Naive thymus-derived CD4-positive, alpha-beta T cell (primary cell): ENCODE data around the gene C8A. TPM values are rescaled to one million over a fixed set of nuclear protein-coding genes. Genes with fewer than 3 reads are reported as not detected.
A peak's percentile ranks its signal among the peaks of the same experiment; 100 is the strongest.

Experiments used
- ATAC-seq: fragments of 150-1000 bp; cut with Tn5 transposase; 2 replicates; pipeline ENCODE4 v1.10.0; 2021; ENCODE audit warnings: mild to moderate bottlenecking, moderate library complexity
- CTCF ChIA-PET: fragments of 350-600 bp; sonication (Branson Sonifier 250); formaldehyde crosslinking; loops from one replicate; lab custom pipeline; 2021; ENCODE audit warnings: antibody characterized with exemption; lab: Charles Lee
- POLR2A ChIA-PET: fragments of 350-600 bp; sonication (Branson Sonifier 250); formaldehyde crosslinking; loops from one replicate; lab custom pipeline; 2021; ENCODE audit warnings: antibody characterized with exemption, inconsistent platforms; lab: Charles Lee
- DNase-seq, 9 donors: peaks; one replicate each; pipeline versions ENCODE4 v3.0.0 to v3.0.0-alpha.2; 2020 to 2022; ENCODE audit warnings: mixed read lengths in 1 of 9
- H3K27ac ChIP-seq: one replicate; pipeline ENCODE4 v1.7.0; 2013; ENCODE audit warnings: mild to moderate bottlenecking, low read depth, low read length, moderate library complexity
- H3K27me3 ChIP-seq, 2 donors: one replicate each; pipeline ENCODE4 v1.7.0; 2013; ENCODE audit warnings: low read length in 2 of 2, mild to moderate bottlenecking in 2 of 2, moderate library complexity in 2 of 2; ENCODE audit not compliant: control insufficient read depth in 2 of 2, insufficient read depth in 2 of 2
- H3K36me3 ChIP-seq, 3 experiments: 1 replicate in 2 of 3; 2 replicates in 1 of 3; pipeline ENCODE4 v1.7.0; 2013; ENCODE audit warnings: low read length in 3 of 3, mild to moderate bottlenecking in 3 of 3, moderate library complexity in 1 of 3; ENCODE audit not compliant: insufficient read depth in 3 of 3, control insufficient read depth in 2 of 3
- H3K4me1 ChIP-seq, 2 donors: one replicate each; pipeline ENCODE4 v1.7.0; 2013; ENCODE audit warnings: low read length in 2 of 2, mild to moderate bottlenecking in 2 of 2, moderate library complexity in 1 of 2; ENCODE audit not compliant: control insufficient read depth in 2 of 2, insufficient read depth in 2 of 2
- H3K4me3 ChIP-seq: 2 replicates; pipeline ENCODE4 v1.7.0; 2013; ENCODE audit warnings: mild to moderate bottlenecking, low read length
- H3K9me3 ChIP-seq, 3 experiments: 1 replicate in 2 of 3; 2 replicates in 1 of 3; pipeline ENCODE4 v1.7.0; 2013; ENCODE audit warnings: low read length in 3 of 3; ENCODE audit not compliant: control insufficient read depth in 2 of 3
- H3K27ac Mint-ChIP-seq, 9 donors: one replicate each; pipeline ENCODE4 v1.8.0; 2020 to 2022; ENCODE audit warnings: mixed read lengths in 9 of 9, mild to moderate bottlenecking in 8 of 9, moderate library complexity in 5 of 9, inconsistent platforms in 2 of 9
- H3K27me3 Mint-ChIP-seq, 5 donors: one replicate each; pipeline ENCODE4 v1.8.0; 2021 to 2022; ENCODE audit warnings: mixed read lengths in 5 of 5, mild to moderate bottlenecking in 1 of 5
- H3K36me3 Mint-ChIP-seq, 5 donors: one replicate each; pipeline ENCODE4 v1.8.0; 2020 to 2022; ENCODE audit warnings: mixed read lengths in 5 of 5, mild to moderate bottlenecking in 3 of 5, inconsistent platforms in 1 of 5
- H3K4me1 Mint-ChIP-seq, 7 donors: one replicate each; pipeline ENCODE4 v1.8.0; 2020 to 2022; ENCODE audit warnings: mixed read lengths in 7 of 7, mild to moderate bottlenecking in 3 of 7, inconsistent platforms in 1 of 7
- H3K4me3 Mint-ChIP-seq, 10 donors: one replicate each; pipeline ENCODE4 v1.8.0; 2020 to 2022; ENCODE audit warnings: mild to moderate bottlenecking in 10 of 10, mixed read lengths in 10 of 10, moderate library complexity in 6 of 10, inconsistent platforms in 2 of 10
- H3K9me3 Mint-ChIP-seq, 11 donors: one replicate each; pipeline ENCODE4 v1.8.0; 2020 to 2022; ENCODE audit warnings: mixed read lengths in 11 of 11, mild to moderate bottlenecking in 4 of 11, inconsistent platforms in 1 of 11, moderate library complexity in 1 of 11
- intact Hi-C, 2 donors: fragments of 100-400 bp; cut with micrococcal nuclease; formaldehyde crosslinking; loops; one replicate each; pipeline ENCODE4 v1.15.1; 2023
- polyA plus RNA-seq, 2 donors: library from polyadenylated mRNA; unstranded; fragments of 300-500 nt; fragmentation: Illumina TruSeq; gene quantifications; one replicate each; pipeline ENCODE4 v1.2.3, GENCODE V29; 2021
- total RNA-seq, 6 experiments: library from RNA in 5 of 6; stranded (reverse) in 5 of 6; gene quantifications; 1 replicate in 5 of 6; 2 replicates in 1 of 6; pipeline ENCODE4 v1.2.3 and lab custom pipeline; 2021 to 2026

The C8A gene
- total and polyA plus RNA-seq, 7 experiments from 2014 or later: not detected

DNA sequence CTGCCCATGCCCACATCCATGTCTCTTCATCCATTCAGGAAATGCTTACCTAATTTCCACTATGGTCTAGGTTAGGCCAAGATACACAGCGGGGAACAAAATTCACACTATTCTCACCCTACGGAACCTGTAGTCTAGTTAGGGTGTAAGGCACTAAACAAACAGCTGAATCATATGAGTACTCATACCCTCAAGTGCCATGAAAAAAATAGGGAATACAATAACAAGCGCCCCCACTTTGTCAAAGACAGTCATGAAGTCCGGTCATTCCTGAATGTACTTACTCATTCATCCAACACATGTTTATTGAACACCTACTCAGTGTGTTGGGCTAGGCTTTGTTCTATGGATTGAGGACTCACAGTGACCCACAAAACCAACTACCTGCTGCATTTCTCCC, 29.2 kb upstream of the C8A start:
- no peaks in the 10 kb centered on the region for H3K9me3 ChIP-seq
- Mint-ChIP-seq H3K36me3 (peaks cover 0 to 7% (median 0%) of the 10 kb centered on the region in 5 donors), H3K27me3 (peaks cover 0 to 54% (median 27%) of the 10 kb centered on the region in 5 donors), H3K4me3 (no peak overlapping the region), H3K9me3 (peaks cover 0 to 2% (median 0%) of the 10 kb centered on the region in 11 donors), H3K4me1 (no peaks in the 10 kb centered on the region), H3K27ac (no peak overlapping the region)
- ChIA-PET CTCF (no interaction called here), POLR2A (no interaction called here)
- no peaks in the 10 kb centered on the region for H3K36me3 ChIP-seq
- intact Hi-C loops: no loop called here
- DNase-seq (no peak), ATAC-seq (no peak)
- no peaks in the 10 kb centered on the region for H3K4me1 ChIP-seq
- no peaks in the 10 kb centered on the region for H3K27me3 ChIP-seq
- H3K27ac ChIP-seq: no peak overlapping the region
- no peak overlapping the region for H3K4me3 ChIP-seq

DNA sequence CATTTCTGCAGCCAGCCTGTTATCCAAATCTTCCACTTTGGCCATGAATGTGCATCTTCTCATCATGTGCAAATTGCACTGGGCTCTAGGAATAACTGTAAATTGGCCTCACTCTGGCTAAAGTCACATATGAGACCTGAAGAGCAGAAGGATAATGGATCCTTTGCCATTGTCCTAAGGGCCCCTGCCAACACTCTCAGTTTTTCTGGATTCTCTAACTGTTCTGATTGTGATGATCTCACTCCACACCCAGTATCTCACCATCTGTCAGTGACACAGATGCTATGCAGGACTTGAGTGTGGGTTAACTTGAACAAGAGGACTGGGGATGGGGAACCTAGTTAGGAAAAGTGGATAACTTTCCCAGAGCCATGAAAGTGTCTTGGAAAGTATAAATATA, 26.9 kb upstream of the C8A start:
- peaks cover 0 to 46% (median 37%) of the 10 kb centered on the region in 5 donors for H3K27me3 Mint-ChIP-seq
- peaks cover 0 to 7% (median 0%) of the 10 kb centered on the region in 5 donors for H3K36me3 Mint-ChIP-seq
- H3K4me3 Mint-ChIP-seq: no peak overlapping the region
- peaks cover 0 to 2% (median 0%) of the 10 kb centered on the region in 11 donors for H3K9me3 Mint-ChIP-seq
- Histone ChIP-seq H3K9me3 (no peaks in the 10 kb centered on the region), H3K27me3 (peaks cover 0 to 4% of the 10 kb centered on the region in 2 donors), H3K27ac (no peak overlapping the region), H3K4me1 (no peaks in the 10 kb centered on the region), H3K4me3 (no peak overlapping the region), H3K36me3 (no peaks in the 10 kb centered on the region)
- ATAC-seq (no peak), DNase-seq (no peak)
- H3K27ac Mint-ChIP-seq: no peak overlapping the region
- ChIA-PET CTCF (interaction anchor here (0.7 kb wide), 1 partner anchor 418 kb away, joined by 4 read pairs; no protein-coding TSS in a partner anchor), POLR2A (no interaction called here)
- intact Hi-C loops: no loop called here
- peaks cover 0 to 8% (median 3%) of the 10 kb centered on the region in 7 donors for H3K4me1 Mint-ChIP-seq

DNA sequence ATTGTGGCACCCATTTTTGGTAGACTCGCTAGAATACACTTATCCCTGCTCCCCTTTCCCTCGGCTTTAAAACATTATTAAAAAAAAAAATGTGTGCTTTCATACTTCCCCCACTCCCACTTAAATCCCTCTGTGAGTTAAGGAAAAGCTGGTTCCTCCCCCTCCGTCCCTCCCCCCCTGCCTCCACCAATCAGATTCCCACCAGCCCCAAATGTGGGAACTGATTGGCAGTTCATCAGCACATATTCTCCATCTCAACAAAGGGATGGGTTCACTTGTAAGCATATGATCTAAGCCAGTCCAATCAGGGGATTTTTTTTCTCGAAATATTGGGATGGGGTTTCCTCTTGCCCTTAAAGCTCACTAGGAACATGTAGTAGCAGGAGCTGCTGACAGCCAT, 24.5 kb upstream of the C8A start:
- peaks cover 0 to 36% (median 30%) of the 10 kb centered on the region in 5 donors for H3K27me3 Mint-ChIP-seq
- H3K4me3 Mint-ChIP-seq: no peak overlapping the region
- no peaks in the 10 kb centered on the region for H3K4me1 ChIP-seq
- H3K36me3 Mint-ChIP-seq: peaks cover 0 to 7% (median 0%) of the 10 kb centered on the region in 5 donors
- H3K9me3 Mint-ChIP-seq: peaks cover 0 to 2% (median 0%) of the 10 kb centered on the region in 11 donors
- DNase-seq: no peak
- no peak overlapping the region for H3K27ac Mint-ChIP-seq
- H3K27me3 ChIP-seq: peaks cover 0 to 4% of the 10 kb centered on the region in 2 donors
- ChIA-PET CTCF (interaction anchor here (0.7 to 0.8 kb wide), 4 partner anchors 10 to 38 kb away, joined by 3 to 5 read pairs (median 4); no protein-coding TSS in a partner anchor), POLR2A (no interaction called here)
- no peaks in the 10 kb centered on the region for H3K36me3 ChIP-seq
- no peak overlapping the region for H3K4me3 ChIP-seq
- H3K27ac ChIP-seq: no peak overlapping the region
- peaks cover 0 to 8% (median 3%) of the 10 kb centered on the region in 7 donors for H3K4me1 Mint-ChIP-seq
- no peaks in the 10 kb centered on the region for H3K9me3 ChIP-seq
- intact Hi-C loops: loop anchor here (5.0 kb wide), 2 partner anchors 1822 to 1907 kb away; no protein-coding TSS in a partner anchor
- no peak for ATAC-seq

DNA sequence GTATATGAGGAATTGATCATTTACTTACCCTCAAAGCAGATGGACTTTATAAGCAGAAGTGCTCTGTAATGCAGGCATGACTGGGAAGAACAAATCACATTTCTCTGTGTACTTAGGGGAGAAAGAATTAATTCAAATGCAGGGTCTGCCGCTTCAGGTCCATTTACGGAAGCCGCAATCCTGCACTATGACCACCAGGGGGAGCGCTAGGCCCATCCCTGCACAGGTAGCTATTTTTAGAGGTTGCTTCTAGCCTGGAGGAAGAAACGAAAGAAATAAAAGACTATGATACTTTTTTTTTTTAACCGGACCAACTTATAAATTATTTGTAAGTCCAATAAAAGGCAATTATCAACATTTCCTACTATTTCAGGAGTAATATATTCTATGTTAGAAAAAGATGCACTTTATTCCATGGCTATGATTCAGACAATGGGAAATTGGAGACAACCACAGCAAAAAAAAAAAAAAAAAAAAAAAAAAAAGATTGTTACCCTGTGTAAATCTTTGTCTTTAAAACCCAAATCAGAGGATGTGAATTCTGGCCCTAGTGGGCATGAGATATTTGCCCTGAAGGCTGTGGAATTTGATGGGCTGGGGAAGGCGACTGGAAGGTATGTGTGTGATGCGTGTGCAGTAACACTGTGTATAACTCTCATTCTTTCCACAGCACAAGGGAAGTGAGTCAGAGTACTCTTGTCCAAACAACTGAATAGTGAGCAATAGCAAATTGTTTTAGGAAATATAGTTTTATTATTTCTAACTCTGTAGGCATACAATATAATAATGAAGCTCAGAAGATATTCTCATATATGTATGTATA, 22.5 kb upstream of the C8A start:
- H3K36me3 Mint-ChIP-seq: no peaks in the 10 kb centered on the region
- no peak overlapping the region for H3K27ac Mint-ChIP-seq
- DNase-seq: peak; percentile 39 to 76 (median 56)
- Histone ChIP-seq H3K27me3 (peaks cover 0 to 4% of the 10 kb centered on the region in 2 donors), H3K4me3 (no peak overlapping the region), H3K9me3 (no peaks in the 10 kb centered on the region), H3K4me1 (no peaks in the 10 kb centered on the region), H3K36me3 (no peaks in the 10 kb centered on the region), H3K27ac (no peak overlapping the region)
- peaks cover 0 to 31% (median 23%) of the 10 kb centered on the region in 5 donors for H3K27me3 Mint-ChIP-seq
- H3K4me1 Mint-ChIP-seq: peaks cover 0 to 8% (median 3%) of the 10 kb centered on the region in 7 donors
- intact Hi-C loops: loop anchor here (1.0 to 5.0 kb wide), 3 partner anchors 1714 to 1905 kb away; partner anchors contain the start of gene OMA1 (in 2 of the 2)
- POLR2A ChIA-PET: no interaction called here
- peak; percentile 83 for ATAC-seq
- peak overlapping the region in 3 of 10 donors; percentile 20 to 51 (median 22) for H3K4me3 Mint-ChIP-seq
- no peaks in the 10 kb centered on the region for H3K9me3 Mint-ChIP-seq
- CTCF ChIA-PET: interaction anchor here (0.6 to 1.2 kb wide), 4 partner anchors 11 to 1713 kb away, joined by 3 to 9 read pairs (median 3); no protein-coding TSS in a partner anchor

GRCh38 chr1:56833088-56833487, 21.5 kb upstream of the C8A start:
- Mint-ChIP-seq H3K27ac (no peak overlapping the region), H3K4me1 (peaks cover 0 to 8% (median 3%) of the 10 kb centered on the region in 7 donors), H3K27me3 (peaks cover 0 to 36% (median 21%) of the 10 kb centered on the region in 5 donors), H3K36me3 (no peaks in the 10 kb centered on the region), H3K9me3 (no peaks in the 10 kb centered on the region), H3K4me3 (no peak overlapping the region)
- Histone ChIP-seq H3K4me3 (no peak overlapping the region), H3K4me1 (no peaks in the 10 kb centered on the region), H3K9me3 (no peaks in the 10 kb centered on the region), H3K36me3 (no peaks in the 10 kb centered on the region), H3K27ac (no peak overlapping the region), H3K27me3 (peaks cover 0 to 4% of the 10 kb centered on the region in 2 donors)
- intact Hi-C loops: loop anchor here (5.0 kb wide), 2 partner anchors 1819 to 1904 kb away; no protein-coding TSS in a partner anchor
- DNase-seq: no peak
- POLR2A ChIA-PET: no interaction called here
- ATAC-seq: no peak
- CTCF ChIA-PET: no interaction called here

- Mint-ChIP-seq H3K27ac (no peak overlapping the region), H3K27me3 (peaks cover 0 to 24% (median 14%) of the 10 kb centered on the region in 5 donors), H3K4me1 (peaks cover 0 to 8% (median 3%) of the 10 kb centered on the region in 7 donors), H3K36me3 (no peaks in the 10 kb centered on the region), H3K9me3 (peaks cover 0 to 3% (median 0%) of the 10 kb centered on the region in 11 donors), H3K4me3 (no peak overlapping the region)
- Histone ChIP-seq H3K27me3 (peaks cover 0 to 4% of the 10 kb centered on the region in 2 donors), H3K36me3 (no peaks in the 10 kb centered on the region), H3K27ac (no peak overlapping the region), H3K4me1 (no peaks in the 10 kb centered on the region), H3K9me3 (no peaks in the 10 kb centered on the region), H3K4me3 (no peak overlapping the region)
- CTCF ChIA-PET: interaction anchor here (1.1 kb wide), 1 partner anchor 25 kb away, joined by 3 read pairs; no protein-coding TSS in a partner anchor
- intact Hi-C loops: loop anchor here (5.0 kb wide), 2 partner anchors 1818 to 1903 kb away; no protein-coding TSS in a partner anchor
- POLR2A ChIA-PET: no interaction called here
- ATAC-seq: no peak
- no peak for DNase-seq
These were observed 20.3 kb upstream of the C8A start for GRCh38 chr1:56834137-56834900.
